ENCODE data around the gene CNIH1.

CNIH1 gene

DNA sequence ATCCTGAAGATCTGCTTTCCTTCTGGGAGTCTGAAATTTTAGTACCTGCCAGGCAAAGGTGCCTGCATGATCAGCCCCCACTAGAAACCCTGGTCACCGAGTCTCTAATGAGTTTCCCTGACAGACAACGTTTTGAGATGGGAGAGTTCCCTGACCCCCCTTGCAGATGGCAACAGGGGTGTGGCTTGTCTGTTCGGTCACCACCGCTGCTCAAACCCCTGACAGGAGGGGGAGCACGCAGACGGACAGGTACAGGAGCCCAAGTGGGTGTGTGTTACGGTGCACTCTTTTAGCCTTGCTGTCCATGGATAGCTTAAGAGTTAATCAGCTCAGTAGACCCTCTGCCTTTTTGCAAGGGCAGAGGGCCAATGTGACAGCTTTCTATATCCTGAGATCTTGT is 63.7 kb downstream of the CNIH1 start:
- DNase-seq, result no peak

DNA sequence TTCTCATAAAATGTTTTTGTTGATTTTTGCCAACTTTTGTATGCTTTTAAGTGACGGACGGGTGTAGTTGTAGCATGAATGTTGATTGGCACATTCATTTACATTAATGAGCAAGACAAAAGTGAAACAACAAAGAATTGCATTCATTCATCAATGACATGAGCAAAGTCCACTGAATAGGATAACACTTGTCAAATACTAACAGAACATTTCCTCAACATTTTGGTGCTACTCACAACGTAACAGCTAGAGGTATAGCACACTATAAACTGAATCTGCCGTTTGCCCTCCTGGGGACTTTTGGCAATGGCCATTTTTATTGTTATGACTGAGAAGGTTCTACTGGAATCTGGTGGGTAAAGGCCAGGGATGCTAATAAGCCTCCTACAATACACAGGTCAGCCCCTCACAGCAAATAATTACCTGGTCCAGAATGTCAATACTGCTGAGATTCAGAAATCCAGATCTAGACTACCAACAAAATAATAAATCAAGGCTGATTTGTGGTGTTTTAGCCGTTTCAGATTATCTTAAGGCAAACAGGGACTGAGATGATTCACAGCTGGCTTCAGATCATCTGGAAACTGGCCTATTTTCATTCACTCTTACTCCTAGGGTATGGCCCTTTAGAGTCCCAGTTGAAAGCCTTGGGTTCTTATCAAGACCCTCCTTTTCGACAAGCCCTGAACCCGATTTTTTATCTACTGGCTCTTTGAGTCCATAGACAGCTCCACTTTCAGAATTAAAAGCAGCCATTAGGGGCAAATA is 66.9 kb downstream of the CNIH1 start:
- no peak for DNase-seq

Measured in SW 1271 (cell line).